Activated CD4-positive, alpha-beta T cell treated with anti-CD3 and anti-CD28 coated beads for 36 hours (primary cell): Measurements from ENCODE around the gene DDX24. TPM values are rescaled to one million over a fixed set of nuclear protein-coding genes. Genes with fewer than 3 reads are reported as not detected.
A peak's percentile ranks its signal among the peaks of the same experiment; 100 is the strongest.

Source experiments
- ATAC-seq: fragments of 200-7000 bp; cut with Tn5 transposase; one replicate; pipeline ENCODE4 v1.10.0; 2021; ENCODE audit warnings: mild to moderate bottlenecking, moderate library complexity
- CTCF ChIA-PET: fragments of 350-600 bp; sonication (Branson Sonifier 250); formaldehyde crosslinking; loops from one replicate; lab custom pipeline; 2021; ENCODE audit warnings: antibody characterized with exemption; lab: Charles Lee
- POLR2A ChIA-PET: fragments of 350-600 bp; sonication (Branson Sonifier 250); formaldehyde crosslinking; loops from one replicate; lab custom pipeline; 2021; ENCODE audit warnings: antibody characterized with exemption, inconsistent platforms; lab: Charles Lee
- DNase-seq: peaks from one replicate; pipeline ENCODE4 v3.0.0-alpha.2; 2020
- H3K27ac Mint-ChIP-seq: one replicate; pipeline ENCODE4 v1.8.0; 2021; ENCODE audit warnings: mixed read lengths
- H3K27me3 Mint-ChIP-seq: one replicate; pipeline ENCODE4 v1.8.0; 2021; ENCODE audit warnings: mixed read lengths
- H3K36me3 Mint-ChIP-seq: one replicate; pipeline ENCODE4 v1.8.0; 2021; ENCODE audit warnings: low read depth, mixed read lengths
- H3K4me1 Mint-ChIP-seq: one replicate; pipeline ENCODE4 v1.8.0; 2021; ENCODE audit warnings: mixed read lengths
- H3K4me3 Mint-ChIP-seq: one replicate; pipeline ENCODE4 v1.8.0; 2021; ENCODE audit warnings: mild to moderate bottlenecking, moderate library complexity, mixed read lengths
- H3K9me3 Mint-ChIP-seq: one replicate; pipeline ENCODE4 v1.8.0; 2021; ENCODE audit warnings: low read depth, mixed read lengths
- intact Hi-C, 2 experiments: fragments of 100-400 bp; cut with DNase I in 1 of 2; cut with micrococcal nuclease in 1 of 2; formaldehyde crosslinking; loops; one replicate each; pipeline versions ENCODE4 v1.14.2 to v1.15.1; 2022 to 2024; cut with DNase I, micrococcal nuclease
- total RNA-seq, 2 experiments: library from RNA; stranded (reverse); gene quantifications; one replicate each; pipeline ENCODE4 v1.2.3, GENCODE V29; 2021

DDX24 gene
- total RNA-seq, 2 experiments from 2014 or later: 259 to 390 TPM

DNA sequence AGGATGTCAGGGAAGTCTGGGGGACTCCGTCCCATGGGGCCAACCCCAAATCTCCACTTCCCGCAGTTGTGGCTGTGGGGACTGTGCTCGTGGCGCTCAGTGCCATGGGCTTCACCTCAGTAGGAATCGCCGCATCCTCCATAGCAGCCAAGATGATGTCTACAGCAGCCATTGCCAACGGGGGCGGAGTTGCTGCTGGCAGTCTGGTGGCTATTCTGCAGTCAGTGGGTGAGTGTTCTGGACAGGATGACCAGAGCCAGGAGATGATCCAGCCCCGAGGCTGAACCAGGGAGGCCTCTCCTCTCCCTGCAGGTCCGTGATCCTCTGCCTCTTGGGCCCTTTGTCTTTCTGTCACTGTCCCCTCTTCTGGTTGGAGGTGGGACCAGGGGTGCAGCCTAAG, 20.7 kb upstream of the DDX24 start:
- intact Hi-C loops: no loop called here
- H3K27me3 Mint-ChIP-seq: no peaks in the 10 kb centered on the region
- H3K36me3 Mint-ChIP-seq: no peaks in the 10 kb centered on the region
- ChIA-PET POLR2A (no interaction called here), CTCF (no interaction called here)
- no peak overlapping the region for H3K27ac Mint-ChIP-seq
- no peak overlapping the region for H3K4me3 Mint-ChIP-seq
- DNase-seq (no peak), ATAC-seq (no peak)
- no peaks in the 10 kb centered on the region for H3K4me1 Mint-ChIP-seq
- H3K9me3 Mint-ChIP-seq: no peaks in the 10 kb centered on the region

- ATAC-seq (no peak), DNase-seq (no peak)
- Mint-ChIP-seq H3K4me1 (no peaks in the 10 kb centered on the region), H3K4me3 (no peak overlapping the region), H3K9me3 (no peaks in the 10 kb centered on the region), H3K36me3 (no peaks in the 10 kb centered on the region), H3K27me3 (no peaks in the 10 kb centered on the region), H3K27ac (no peak overlapping the region)
- ChIA-PET CTCF (interaction anchor here (0.6 to 1.9 kb wide), 5 partner anchors 34 to 169 kb away, joined by 3 to 6 read pairs (median 3); no protein-coding TSS in a partner anchor), POLR2A (no interaction called here)
- intact Hi-C loops: no loop called here
Measured at GRCh38 chr14:94100847-94101246, 19.8 kb upstream of the DDX24 start.

GRCh38 chr14:94099006-94099405, 18.0 kb upstream of the DDX24 start:
- Mint-ChIP-seq H3K4me3 (no peak overlapping the region), H3K9me3 (no peaks in the 10 kb centered on the region), H3K27ac (no peak overlapping the region), H3K36me3 (no peaks in the 10 kb centered on the region), H3K27me3 (no peaks in the 10 kb centered on the region), H3K4me1 (no peaks in the 10 kb centered on the region)
- ChIA-PET CTCF (interaction anchor here (1.1 to 1.6 kb wide), 2 partner anchors 128 to 159 kb away, joined by 3 to 8 read pairs; no protein-coding TSS in a partner anchor), POLR2A (no interaction called here)
- intact Hi-C loops: no loop called here
- ATAC-seq (no peak), DNase-seq (no peak)

DNA sequence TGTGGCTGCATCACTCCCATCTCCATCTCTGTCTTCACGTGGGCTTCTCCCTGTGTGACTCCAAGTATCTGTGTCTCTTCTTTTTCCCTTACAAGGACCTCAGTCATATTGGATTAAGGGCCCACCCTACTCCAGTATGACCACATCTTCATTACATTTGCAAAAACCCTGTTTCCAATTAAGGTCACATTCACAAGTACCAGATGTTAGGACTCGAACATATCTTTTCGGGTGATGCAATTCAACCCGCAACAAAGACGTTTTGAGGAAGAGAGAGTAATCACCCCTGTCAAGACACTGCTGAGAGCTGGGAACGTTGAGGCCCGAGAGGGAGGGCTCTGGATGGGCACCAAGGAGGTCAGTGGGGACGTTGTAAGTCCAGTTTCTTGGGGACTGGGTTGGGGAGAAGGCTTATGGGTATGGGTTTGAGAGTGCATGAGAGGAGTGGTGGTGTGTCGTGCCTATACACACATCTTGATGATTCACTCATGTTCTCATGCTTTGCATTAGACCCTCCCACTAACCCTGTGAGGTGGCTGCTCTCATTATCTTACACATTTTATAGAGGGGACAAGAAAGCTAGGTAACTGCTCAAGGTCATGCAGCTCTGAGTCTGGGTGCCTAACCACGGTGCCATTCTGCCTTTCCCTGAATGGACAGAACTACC, 17.5 kb upstream of the DDX24 start:
- no peak for ATAC-seq
- Mint-ChIP-seq H3K9me3 (no peaks in the 10 kb centered on the region), H3K36me3 (no peaks in the 10 kb centered on the region), H3K27ac (no peak overlapping the region), H3K4me1 (no peaks in the 10 kb centered on the region), H3K4me3 (no peak overlapping the region), H3K27me3 (no peaks in the 10 kb centered on the region)
- intact Hi-C loops: no loop called here
- DNase-seq: no peak
- POLR2A ChIA-PET: no interaction called here
- CTCF ChIA-PET: interaction anchor here (1.6 kb wide), 1 partner anchor 159 kb away, joined by 8 read pairs; no protein-coding TSS in a partner anchor

- Mint-ChIP-seq H3K4me1 (no peaks in the 10 kb centered on the region), H3K4me3 (no peak overlapping the region), H3K27ac (no peak overlapping the region), H3K9me3 (no peaks in the 10 kb centered on the region), H3K27me3 (no peaks in the 10 kb centered on the region), H3K36me3 (no peaks in the 10 kb centered on the region)
- intact Hi-C loops: no loop called here
- CTCF ChIA-PET: no interaction called here
- DNase-seq (no peak), ATAC-seq (no peak)
- POLR2A ChIA-PET: no interaction called here
Measured at GRCh38 chr14:94097091-94097490, 16.1 kb upstream of the DDX24 start.

DNA sequence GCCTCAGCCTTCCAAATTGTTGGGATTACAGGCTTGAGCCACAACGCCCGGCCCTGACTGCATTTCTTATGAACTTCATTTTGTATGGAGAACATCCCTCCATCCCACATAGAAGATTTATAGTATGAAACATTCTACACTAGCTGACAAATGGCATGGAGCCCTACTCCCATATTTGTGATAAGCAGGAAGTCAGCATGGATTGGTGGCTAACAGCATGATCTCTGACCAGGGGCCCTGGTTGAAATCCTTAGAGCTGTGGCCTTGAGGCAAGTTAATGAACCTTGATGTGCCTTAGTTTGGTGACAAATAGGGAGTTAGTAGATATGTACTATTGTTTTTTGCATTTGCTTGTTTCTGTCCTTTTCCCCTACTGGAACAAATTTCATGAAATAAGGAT, 12.4 kb upstream of the DDX24 start:
- ChIA-PET CTCF (no interaction called here), POLR2A (no interaction called here)
- intact Hi-C loops: no loop called here
- no peak overlapping the region for H3K4me3 Mint-ChIP-seq
- no peaks in the 10 kb centered on the region for H3K27me3 Mint-ChIP-seq
- no peaks in the 10 kb centered on the region for H3K9me3 Mint-ChIP-seq
- H3K27ac Mint-ChIP-seq: no peak overlapping the region
- no peaks in the 10 kb centered on the region for H3K4me1 Mint-ChIP-seq
- ATAC-seq: no peak
- no peak for DNase-seq
- H3K36me3 Mint-ChIP-seq: no peaks in the 10 kb centered on the region

DNA sequence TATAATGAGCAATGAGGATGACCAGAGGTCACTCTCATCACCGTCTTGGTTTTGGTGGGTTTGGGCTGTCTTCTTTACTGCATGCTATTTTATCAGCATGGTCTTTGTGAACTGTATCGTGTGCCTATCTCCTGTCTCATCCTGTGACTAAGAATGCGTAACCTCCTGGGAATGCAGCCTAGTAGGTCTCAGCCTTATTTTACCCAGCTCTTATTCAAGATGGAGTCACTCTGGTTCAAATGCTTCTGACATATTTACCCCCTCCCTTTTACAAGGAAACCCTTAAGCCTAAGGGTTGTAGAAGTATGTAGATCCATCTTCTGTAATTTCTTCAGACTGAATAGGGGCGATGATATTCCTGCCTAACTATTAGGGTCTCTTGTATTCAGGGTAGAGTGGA, 8.5 kb upstream of the DDX24 start:
- Mint-ChIP-seq H3K27me3 (no peaks in the 10 kb centered on the region), H3K4me1 (no peaks in the 10 kb centered on the region), H3K9me3 (no peaks in the 10 kb centered on the region), H3K4me3 (no peak overlapping the region), H3K36me3 (no peaks in the 10 kb centered on the region), H3K27ac (no peak overlapping the region)
- no peak for ATAC-seq
- intact Hi-C loops: no loop called here
- POLR2A ChIA-PET: no interaction called here
- CTCF ChIA-PET: interaction anchor here (1.0 kb wide), 1 partner anchor 8 kb away, joined by 4 read pairs; the partner anchor contains the start of genes DDX24 and IFI27L1
- DNase-seq: no peak

- Mint-ChIP-seq H3K4me1 (no peaks in the 10 kb centered on the region), H3K36me3 (no peaks in the 10 kb centered on the region), H3K4me3 (no peak overlapping the region), H3K27me3 (no peaks in the 10 kb centered on the region), H3K9me3 (no peaks in the 10 kb centered on the region), H3K27ac (no peak overlapping the region)
- POLR2A ChIA-PET: no interaction called here
- DNase-seq: no peak
- intact Hi-C loops: no loop called here
- CTCF ChIA-PET: no interaction called here
- ATAC-seq: no peak
Measured at GRCh38 chr14:94088516-94088915, 7.5 kb upstream of the DDX24 start.

DNA sequence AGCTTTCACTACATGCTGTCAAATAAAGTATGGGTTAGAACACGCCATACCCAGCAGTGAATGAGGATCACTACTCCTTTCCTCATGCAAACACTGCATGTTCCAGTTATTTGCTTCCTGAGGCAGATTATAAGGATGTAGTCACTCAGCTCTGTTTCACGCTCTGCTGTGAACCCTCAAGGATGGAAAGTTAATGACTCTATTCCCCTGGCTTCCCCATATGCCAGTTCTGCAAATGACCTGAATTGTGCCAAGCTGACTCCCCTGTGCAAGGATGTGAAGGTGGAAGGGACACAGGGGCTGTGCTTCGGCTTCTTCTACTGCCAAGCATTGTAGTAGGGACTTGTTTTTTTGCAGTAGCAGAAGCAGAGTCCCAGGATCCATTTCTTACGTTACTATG, 6.9 kb upstream of the DDX24 start:
- no peaks in the 10 kb centered on the region for H3K9me3 Mint-ChIP-seq
- DNase-seq (no peak), ATAC-seq (no peak)
- H3K27me3 Mint-ChIP-seq: no peaks in the 10 kb centered on the region
- ChIA-PET POLR2A (no interaction called here), CTCF (no interaction called here)
- peaks cover 5% of the 10 kb centered on the region for H3K36me3 Mint-ChIP-seq
- intact Hi-C loops: no loop called here
- no peak overlapping the region for H3K27ac Mint-ChIP-seq
- no peak overlapping the region for H3K4me3 Mint-ChIP-seq
- H3K4me1 Mint-ChIP-seq: peaks cover 4% of the 10 kb centered on the region

DNA sequence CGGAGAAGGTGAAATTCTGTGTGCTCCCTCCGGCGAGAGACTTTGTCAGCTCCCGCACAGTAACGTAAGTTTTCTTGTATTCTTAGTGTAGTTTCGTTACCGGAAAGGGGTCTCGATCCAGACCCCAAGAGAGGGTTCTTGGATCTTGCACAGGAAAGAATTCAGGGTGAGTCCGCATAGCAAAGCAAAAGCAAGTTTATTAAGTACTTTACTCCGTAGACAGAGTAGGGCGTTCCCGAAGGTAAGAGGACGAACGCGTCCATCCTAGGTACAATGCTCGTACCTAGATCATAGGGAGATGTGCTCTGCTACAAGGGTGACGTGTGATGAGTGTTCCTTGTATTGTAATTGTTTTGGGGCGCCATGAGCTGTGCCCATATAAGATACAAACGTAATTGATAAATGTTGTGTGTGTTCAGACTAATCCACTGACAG, 401 bp upstream of the DDX24 start:
- intact Hi-C loops: loop anchor here (1.0 to 5.0 kb wide), 9 partner anchors 48 to 1451 kb away; partner anchors contain the start of genes IFI27L2 (in 2 of the 2), OTUB2 (in 2 of the 2), PPP4R4 (in 2 of the 2) and BTBD7 (in 1 of the 2)
- Mint-ChIP-seq H3K27ac (peak overlapping the region; percentile 92), H3K27me3 (no peaks in the 10 kb centered on the region), H3K4me3 (peak overlapping the region; percentile 99), H3K9me3 (no peaks in the 10 kb centered on the region), H3K4me1 (peaks cover 43% of the 10 kb centered on the region), H3K36me3 (peaks cover 42% of the 10 kb centered on the region)
- ChIA-PET CTCF (interaction anchor here (0.6 to 4.6 kb wide), 12 partner anchors 9 to 142 kb away, joined by 3 to 24 read pairs (median 4); partner anchors contain the start of gene OTUB2), POLR2A (interaction anchor here (0.6 to 1.6 kb wide), 7 partner anchors 28 to 1456 kb away, joined by 3 to 6 read pairs (median 3); partner anchors contain the start of gene IFI27L2)
- DNase-seq (peak; percentile 24), ATAC-seq (peak; percentile 49)

GRCh38 chr14:94079891-94080620, 946 bp downstream of the DDX24 start:
- H3K36me3 Mint-ChIP-seq: peaks cover 55% of the 10 kb centered on the region
- CTCF ChIA-PET: interaction anchor here (0.7 to 4.6 kb wide), 5 partner anchors 11 to 57 kb away, joined by 3 to 24 read pairs (median 10); no protein-coding TSS in a partner anchor

More at GRCh38 chr14:94079891-94080620, 946 bp downstream of the DDX24 start:
- H3K27ac Mint-ChIP-seq: peak overlapping the region; percentile 100
- ATAC-seq: no peak
- POLR2A ChIA-PET: interaction anchor here (1.3 kb wide), 1 partner anchor 141 kb away, joined by 3 read pairs; no protein-coding TSS in a partner anchor
- peaks cover 5% of the 10 kb centered on the region for H3K9me3 Mint-ChIP-seq
- H3K4me1 Mint-ChIP-seq: peaks cover 54% of the 10 kb centered on the region
- peak; percentile 23 for DNase-seq
- H3K4me3 Mint-ChIP-seq: peak overlapping the region; percentile 99
- H3K27me3 Mint-ChIP-seq: no peaks in the 10 kb centered on the region
- intact Hi-C loops: loop anchor here (2.0 to 10.0 kb wide), 6 partner anchors 95 to 1452 kb away; partner anchors contain the start of genes PPP4R4 (in 2 of the 2), BTBD7 (in 1 of the 2) and DICER1 (in 1 of the 2)
